NCI-H2227 (cell line): Measurements from ENCODE around the gene RNF208.
A peak's percentile ranks its signal among the peaks of the same experiment; 100 is the strongest.
"Not testable (repeated sequence)": the region's sequence is repeated elsewhere in the genome, so short reads cannot be mapped to it uniquely, and the experiment has no call there.

Experiments used
- DNase-seq: peaks from one replicate; lab custom pipeline; 2025; ENCODE audit not compliant: unreplicated experiment; lab: John Stamatoyannopoulos, UW

Gene RNF208

GRCh38 chr9:137253717-137254623 is 31.9 kb upstream of the RNF208 start:
- no peak for DNase-seq

DNA sequence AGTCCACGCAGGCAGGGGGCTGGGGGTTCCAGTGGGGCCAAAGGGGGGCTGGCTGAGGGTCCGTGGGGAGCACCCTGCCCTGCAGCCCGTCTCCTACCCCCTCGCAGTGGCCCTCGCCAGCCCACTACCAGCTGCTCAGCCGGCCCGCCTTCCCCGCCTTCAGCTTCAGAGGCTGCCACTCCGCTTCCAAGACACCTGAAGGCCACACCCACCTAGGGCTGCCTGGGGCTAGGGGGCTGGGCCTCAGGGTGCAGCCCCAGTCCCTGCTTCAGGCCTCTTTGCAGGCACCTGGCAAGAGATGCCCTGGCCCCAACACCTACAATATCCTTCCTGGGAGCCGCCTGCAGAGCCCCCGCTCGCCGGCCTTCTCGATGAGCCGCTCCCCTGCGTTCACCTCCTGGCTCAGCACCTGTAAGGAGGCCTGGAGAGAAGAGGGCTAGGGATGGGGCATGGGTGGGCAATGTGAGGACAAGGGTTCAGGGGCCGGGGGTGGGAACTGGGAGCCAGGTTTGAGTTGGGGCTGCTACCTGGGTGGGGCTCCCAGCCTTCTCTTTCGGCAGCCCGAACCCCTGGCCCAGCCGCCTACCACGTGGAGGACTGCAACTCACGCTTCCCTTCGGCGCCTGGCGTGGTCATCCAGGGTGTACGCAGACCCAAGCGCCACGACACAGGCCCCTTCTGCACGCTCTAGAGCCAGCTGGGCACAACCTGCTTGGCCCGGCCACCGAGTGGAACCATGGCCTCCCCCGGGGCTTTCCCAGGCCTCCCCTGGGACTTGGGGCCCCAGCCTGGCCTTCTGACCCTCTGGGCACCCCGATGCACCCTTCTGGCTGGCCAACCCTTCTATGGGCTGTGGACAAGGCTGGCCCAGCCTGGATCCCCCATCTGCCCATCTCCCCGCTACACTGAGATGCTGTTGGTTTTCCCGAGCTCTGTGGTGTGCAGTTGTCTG is 30.8 kb upstream of the RNF208 start:
- no peak for DNase-seq

DNA sequence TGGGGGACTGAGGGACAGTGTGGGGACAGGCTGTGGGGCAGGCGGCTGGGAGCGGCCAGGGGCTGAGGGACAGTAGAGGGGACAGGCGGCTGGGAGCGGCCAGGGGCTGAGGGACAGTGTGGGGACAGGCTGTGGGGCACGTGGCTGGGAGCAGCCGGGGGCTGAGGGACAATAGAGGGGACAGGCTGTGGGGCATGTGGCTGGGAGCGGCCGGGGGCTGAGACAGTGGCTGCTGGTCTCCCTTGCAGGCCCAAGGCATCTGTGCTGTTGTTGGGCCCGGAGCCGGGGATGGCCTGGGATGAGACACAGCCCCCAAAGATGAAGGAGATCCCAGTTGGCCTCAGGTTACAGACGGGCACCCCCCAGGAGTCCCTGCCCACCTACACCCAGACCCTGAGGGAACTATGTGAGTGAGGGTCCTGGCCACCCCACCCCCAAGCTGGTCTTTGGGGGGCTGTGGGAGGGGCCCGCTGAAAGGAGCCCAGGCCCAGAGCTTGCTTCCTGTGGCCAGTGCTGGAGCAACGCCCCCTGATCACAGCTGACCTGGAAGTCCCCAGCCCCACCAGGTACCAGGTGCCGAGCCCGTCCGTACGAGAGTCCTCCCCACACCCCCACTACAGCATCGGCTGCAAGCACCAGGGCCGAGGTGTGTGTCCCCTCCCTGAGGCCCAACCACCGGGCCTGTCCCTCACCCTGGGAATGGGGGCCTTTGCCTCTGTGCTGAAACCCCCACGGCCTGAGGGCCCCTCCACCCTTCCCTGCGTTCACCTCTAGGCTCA is 29.6 kb upstream of the RNF208 start:
- DNase-seq, result no peak

DNA sequence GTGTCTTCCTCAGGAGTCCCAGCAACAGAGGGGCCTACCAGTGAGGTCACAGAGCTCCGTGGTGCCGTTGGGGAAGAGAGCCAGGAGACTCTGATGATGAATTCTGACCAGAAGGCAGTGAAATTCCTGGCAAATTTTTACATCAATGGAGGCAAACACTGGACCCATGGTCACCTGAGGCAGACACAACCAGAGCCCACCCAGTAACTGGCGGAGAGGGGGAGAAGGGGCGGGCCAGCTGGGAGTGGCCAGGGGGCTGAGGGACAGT is 29.1 kb upstream of the RNF208 start, which contains the start of gene STPG3:
TSS of gene STPG3 (plus strand) at position 93 of the 268 bp plus-strand sequence. CDS start at position 94, 1 bp downstream.
- no peak for DNase-seq

- no peak for DNase-seq
Observed at GRCh38 chr9:137250329-137251193, 28.5 kb upstream of the RNF208 start.

DNA sequence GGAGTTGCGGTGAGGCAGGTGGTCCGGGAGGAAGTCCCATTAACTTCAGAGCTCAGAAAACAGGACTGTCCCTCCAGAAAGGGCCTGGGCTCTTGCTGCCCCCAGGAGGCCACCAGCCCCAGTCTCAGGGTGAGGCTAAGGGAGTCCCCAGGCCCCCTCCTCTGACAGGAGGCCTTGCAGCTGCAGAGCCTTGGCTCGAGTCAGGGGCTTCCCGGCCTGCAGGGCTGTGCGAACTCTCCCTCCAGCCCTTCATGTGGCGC is 25.8 kb upstream of the RNF208 start:
- no peak for DNase-seq

DNA sequence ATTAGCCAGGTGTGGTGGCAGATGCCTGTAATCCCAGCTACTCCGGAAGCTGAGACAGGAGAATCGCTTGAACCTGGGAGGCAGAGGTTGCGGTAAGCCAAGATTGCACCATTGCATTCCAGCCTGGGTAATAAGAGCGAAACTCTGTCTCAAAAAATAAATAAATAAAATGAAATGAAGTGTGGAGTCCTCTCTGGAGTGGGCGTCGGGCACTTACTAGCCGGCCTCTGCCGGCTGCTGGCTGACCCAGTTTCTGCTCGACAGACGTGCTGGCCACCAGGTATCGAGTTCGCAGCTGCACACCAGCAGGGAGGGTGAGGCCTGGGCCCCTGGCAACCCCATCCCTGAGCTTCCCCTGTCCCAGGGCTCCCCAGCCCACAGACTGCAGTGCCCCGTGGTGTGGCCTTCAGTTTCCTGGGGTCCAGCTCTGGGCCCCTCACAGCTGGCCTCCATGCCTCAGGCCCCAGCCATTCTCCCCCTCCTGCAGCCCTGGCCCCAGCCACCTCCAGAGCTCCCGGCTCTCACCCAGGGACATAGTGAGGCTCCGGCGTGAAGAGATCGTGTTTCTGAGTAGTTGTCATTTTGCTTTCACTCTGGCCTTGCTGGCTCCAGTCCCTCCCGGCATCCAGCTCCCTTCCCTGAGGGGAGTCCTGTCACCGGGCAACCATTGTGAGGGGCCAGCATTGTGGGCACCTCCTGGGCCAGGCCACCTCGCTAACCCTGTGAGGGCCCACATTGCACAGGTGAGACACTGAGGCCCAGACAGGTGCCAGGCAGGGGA is 25.3 kb upstream of the RNF208 start:
- no peak for DNase-seq

- DNase-seq, result no peak
Observed at GRCh38 chr9:137245450-137246421, 23.7 kb upstream of the RNF208 start.

- DNase-seq, result no peak
Observed at GRCh38 chr9:137244486-137245449, 22.7 kb upstream of the RNF208 start.

DNA sequence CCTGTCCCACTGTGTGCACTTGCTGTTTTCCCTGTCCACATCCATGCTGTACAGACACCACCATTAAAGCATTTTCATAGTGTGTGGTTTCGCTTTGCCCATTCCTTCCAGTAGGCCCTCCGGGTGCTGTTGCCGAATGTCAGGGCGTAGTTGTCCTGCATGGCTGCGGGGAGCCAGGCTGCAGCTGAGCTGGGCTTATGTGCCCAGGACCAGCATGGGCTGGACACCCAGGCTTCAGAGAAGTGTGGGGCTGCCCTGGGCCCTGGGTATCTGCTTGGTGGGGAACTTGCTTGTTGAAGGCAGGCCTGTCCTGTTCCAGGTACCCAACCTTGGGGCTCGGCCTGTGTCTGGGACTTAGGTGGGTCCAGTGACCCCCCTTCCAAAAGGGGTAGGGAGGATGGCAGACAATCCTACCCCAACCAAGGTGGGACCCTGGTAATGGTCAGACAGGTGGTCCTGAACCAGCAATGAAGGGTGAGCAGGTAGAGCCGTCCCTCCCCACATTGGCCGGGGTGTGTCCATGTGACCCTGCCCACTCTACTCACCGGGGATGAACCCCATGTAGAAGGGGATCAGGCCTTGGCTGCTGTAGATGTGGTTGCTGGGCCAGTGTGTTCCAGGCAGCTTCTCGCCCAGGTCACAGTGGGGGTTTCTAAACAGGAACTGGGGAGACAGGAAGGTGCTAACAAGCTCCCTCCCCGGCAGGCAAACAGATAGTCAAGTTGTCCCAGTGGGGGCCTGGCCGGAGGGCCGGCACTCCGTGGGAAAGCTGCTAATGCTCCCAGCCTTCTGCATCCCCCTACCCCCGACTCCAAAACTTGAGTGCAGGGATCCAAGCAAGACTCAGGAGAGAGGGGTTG is 21.8 kb upstream of the RNF208 start:
- no peak for DNase-seq

DNA sequence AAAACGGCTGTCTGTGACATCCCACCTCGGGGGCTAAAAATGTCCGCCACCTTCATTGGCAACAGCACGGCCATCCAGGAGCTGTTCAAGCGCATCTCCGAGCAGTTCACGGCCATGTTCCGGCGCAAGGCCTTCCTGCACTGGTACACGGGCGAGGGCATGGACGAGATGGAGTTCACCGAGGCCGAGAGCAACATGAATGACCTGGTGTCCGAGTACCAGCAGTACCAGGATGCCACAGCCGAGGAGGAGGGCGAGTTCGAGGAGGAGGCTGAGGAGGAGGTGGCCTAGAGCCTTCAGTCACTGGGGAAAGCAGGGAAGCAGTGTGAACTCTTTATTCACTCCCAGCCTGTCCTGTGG is 21.2 kb upstream of the RNF208 start:
- DNase-seq, result not testable (repeated sequence)

DNA sequence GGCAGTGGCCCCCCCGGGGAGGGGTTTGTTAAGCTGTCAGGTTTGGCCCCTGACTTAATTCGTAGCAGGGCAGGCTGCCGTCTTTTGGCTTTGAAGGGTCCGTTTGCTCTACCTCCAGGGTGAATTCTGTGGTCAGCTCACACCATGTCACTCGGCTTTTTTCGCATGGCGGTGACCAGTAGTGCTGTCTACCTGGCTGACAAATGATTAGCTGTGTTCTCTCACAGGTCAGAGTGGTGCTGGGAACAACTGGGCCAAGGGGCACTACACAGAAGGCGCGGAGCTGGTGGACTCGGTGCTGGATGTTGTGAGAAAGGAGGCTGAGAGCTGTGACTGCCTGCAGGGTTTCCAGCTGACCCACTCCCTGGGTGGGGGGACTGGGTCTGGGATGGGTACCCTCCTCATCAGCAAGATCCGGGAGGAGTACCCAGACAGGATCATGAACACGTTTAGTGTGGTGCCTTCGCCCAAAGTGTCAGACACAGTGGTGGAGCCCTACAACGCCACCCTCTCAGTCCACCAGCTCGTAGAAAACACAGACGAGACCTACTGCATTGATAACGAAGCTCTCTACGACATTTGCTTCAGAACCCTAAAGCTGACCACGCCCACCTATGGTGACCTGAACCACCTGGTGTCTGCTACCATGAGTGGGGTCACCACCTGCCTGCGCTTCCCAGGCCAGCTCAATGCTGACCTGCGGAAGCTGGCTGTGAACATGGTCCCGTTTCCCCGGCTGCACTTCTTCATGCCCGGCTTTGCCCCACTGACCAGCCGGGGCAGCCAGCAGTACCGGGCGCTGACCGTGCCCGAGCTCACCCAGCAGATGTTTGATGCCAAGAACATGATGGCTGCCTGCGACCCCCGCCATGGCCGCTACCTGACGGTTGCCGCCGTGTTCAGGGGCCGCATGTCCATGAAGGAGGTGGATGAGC is 20.5 kb upstream of the RNF208 start:
- no peak for DNase-seq

DNA sequence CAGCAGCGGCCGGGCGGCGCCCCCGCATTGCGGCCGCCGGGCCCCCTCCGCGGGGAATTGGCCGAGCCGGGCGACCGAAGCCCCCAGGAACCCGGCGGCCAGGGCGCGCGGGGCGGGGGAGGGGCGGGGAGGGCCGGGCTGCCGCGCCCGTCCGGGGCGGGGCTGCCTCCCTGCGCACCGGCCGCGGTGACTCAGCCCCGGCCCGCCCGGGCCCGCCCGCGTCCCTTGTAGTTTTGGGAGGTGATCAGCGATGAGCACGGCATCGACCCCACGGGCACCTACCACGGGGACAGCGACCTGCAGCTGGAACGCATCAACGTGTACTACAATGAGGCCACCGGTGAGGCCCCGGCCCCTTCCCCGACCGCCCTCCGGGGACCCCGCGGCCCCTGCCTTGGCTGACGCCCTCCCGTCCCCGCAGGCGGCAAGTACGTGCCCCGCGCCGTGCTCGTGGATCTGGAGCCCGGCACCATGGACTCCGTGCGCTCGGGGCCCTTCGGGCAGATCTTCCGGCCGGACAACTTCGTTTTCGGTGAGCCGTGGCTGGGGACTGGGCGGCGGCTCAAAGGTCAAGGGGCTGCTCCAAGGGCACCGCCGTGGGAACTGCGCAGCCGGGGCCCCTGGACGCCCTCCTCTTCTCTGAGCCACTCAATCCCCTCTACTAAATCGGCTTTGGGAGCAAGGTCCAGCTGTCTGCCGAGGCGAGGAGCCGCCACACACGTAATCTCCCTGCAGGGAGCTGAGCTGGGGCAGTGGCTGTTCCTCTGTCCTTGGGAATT is 19.6 kb upstream of the RNF208 start:
- peak; percentile 54 for DNase-seq

DNA sequence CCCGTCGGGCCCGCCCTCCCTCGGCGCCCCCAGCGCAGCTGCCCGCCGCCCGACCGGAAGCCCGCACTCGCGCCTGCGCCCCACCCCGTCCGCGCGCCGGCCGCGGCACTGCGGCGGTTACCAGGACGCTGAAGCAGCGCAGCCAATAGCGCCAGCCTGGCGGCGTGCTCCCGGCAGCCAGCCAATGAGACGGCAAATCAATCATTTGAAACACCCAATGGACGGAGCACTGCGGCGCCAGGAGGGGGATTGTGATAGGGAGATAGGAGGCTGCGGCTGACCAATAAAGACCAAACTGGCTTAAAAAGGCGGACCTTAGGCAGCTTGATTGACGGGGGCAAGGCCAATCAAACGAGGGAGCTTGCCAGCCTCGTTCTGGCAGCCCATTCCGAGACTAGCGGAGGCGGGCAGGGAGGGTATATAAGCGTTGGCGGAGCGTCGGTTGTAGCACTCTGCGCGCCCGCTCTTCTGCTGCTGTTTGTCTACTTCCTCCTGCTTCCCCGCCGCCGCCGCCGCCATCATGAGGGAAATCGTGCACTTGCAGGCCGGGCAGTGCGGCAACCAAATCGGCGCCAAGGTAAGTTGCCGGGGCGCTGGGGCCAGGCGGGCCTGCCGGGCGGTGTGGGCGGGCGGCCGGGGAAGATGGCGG is 18.9 kb upstream of the RNF208 start, which contains the start of gene TUBB4B:
TSS of gene TUBB4B (plus strand) at position 447 of the 649 bp plus-strand sequence. CDS start at position 521, 74 bp downstream.
- DNase-seq, result peak; percentile 98
